K562 (cell line): ENCODE results near the gene FASTK. TPM values are rescaled to one million over a fixed set of nuclear protein-coding genes. Genes with fewer than 3 reads are reported as not detected.

ENCODE experiments used
- BMI1 ChIP-seq: fragments of 150-350 bp; IDR thresholded peaks from 2 replicates; pipeline ENCODE4 v1.6.1; 2014; ENCODE audit warnings: low read length
- BRD4 ChIP-seq: fragments of 200-600 bp; sonication (generic); IDR thresholded peaks from 2 replicates; pipeline ENCODE4 v1.6.1; 2017; ENCODE audit warnings: inconsistent platforms
- CAMTA2 ChIP-seq: fragments of 250-450 bp; sonication (Bioruptor Pico); conservative IDR thresholded peaks from 2 replicates; pipeline ENCODE4 v1.5.1; 2022
- CXXC5 ChIP-seq: fragments of 250-450 bp; sonication (Bioruptor Pico); IDR thresholded peaks from 2 replicates; pipeline ENCODE4 v1.8.0; 2022; ENCODE audit warnings: inconsistent platforms, mild to moderate bottlenecking, moderate library complexity
- EP300 ChIP-seq: IDR thresholded peaks from 2 replicates; pipeline ENCODE4 v1.6.1; 2012; ENCODE audit warnings: low read length, improper control_type of control experiment
- FOXA1 ChIP-seq: fragments of 450-650 bp; IDR thresholded peaks from 2 replicates; pipeline ENCODE4 v1.6.1; 2016; ENCODE audit warnings: mild to moderate bottlenecking, borderline replicate concordance
- MLLT1 ChIP-seq, 2 experiments: fragments of 450-650 bp; IDR thresholded peaks; 2 replicates each; pipeline ENCODE4 v1.6.1; 2016
- REST ChIP-seq, 2 experiments: fragments of 450-650 bp; formaldehyde crosslinking in 1 of 2; IDR thresholded peaks; 2 replicates each; pipeline versions ENCODE4 v1.4.0 to v1.6.1; 2014 to 2020; ENCODE audit warnings: mild to moderate bottlenecking in 2 of 2, borderline replicate concordance in 1 of 2, low read depth in 1 of 2
- ZBED1 ChIP-seq: IDR thresholded peaks from 2 replicates; pipeline ENCODE4 v1.6.1; 2014
- ZBTB1 ChIP-seq: sonication (generic); formaldehyde crosslinking; IDR thresholded peaks from 2 replicates; pipeline ENCODE4 v1.8.1; 2023; ENCODE audit warnings: missing genetic modification reagents, low read depth, mild to moderate bottlenecking, borderline replicate concordance
- ZKSCAN8 ChIP-seq: fragments of 200-800 bp; sonication (Bioruptor generic); IDR thresholded peaks from 2 replicates; pipeline ENCODE4 v1.6.1; 2016; ENCODE audit warnings: missing genetic modification characterization, missing compliant biosample characterization
- ZNF146 ChIP-seq: IDR thresholded peaks from one replicate; pipeline ENCODE4 v1.6.1; 2018; ENCODE audit warnings: missing compliant biosample characterization; ENCODE audit not compliant: unreplicated experiment
- ZNF232 ChIP-seq: sonication (generic); formaldehyde crosslinking; IDR thresholded peaks from 2 replicates; pipeline ENCODE4 v1.8.0; 2022; ENCODE audit warnings: mild to moderate bottlenecking, missing genetic modification reagents
- ZNF830 ChIP-seq: fragments of 250-450 bp; sonication (Bioruptor Pico); IDR thresholded peaks from 2 replicates; pipeline ENCODE4 v1.5.0; 2021; ENCODE audit warnings: mild to moderate bottlenecking
- polyA plus RNA-seq, 8 experiments: library from polyadenylated mRNA; depleted of rRNA in 4 of 8; stranded (reverse) in 5 of 8; unstranded in 3 of 8; fragments of >200 nt; fragmentation: Nextera tagmentation in 2 of 8; fragmentation: Illumina TruSeq in 1 of 8; extraction: Ambion mirVana in 2 of 8; extraction: Trizol in 1 of 8; gene quantifications; 2 replicates each; pipeline versions ENCODE4 v1.2.1 to v1.2.3, GENCODE V29; 2011 to 2014; ENCODE audit warnings: inconsistent platforms in 1 of 8, missing spikeins in 1 of 8
- total RNA-seq, 7 experiments: library from RNA; depleted of rRNA in 6 of 7; stranded (reverse); fragments of >200 nt in 6 of 7; fragmentation: Illumina TruSeq in 2 of 7; extraction: Trizol in 2 of 7; gene quantifications; 2 replicates each; pipeline versions ENCODE4 v1.2.1 to v1.2.3, GENCODE V29; 2011 to 2021; ENCODE audit warnings: low replicate concordance in 1 of 7
- TF ChIP-seq, protein P1 (sequence below): fragments of 450-650 bp; IDR thresholded peaks from 2 replicates; pipeline ENCODE4 v1.6.1; 2018; ENCODE audit warnings: mild to moderate bottlenecking, low read depth; ENCODE audit not compliant: partially characterized antibody

The FASTK gene
- total and polyA plus RNA-seq, 9 of the 15 experiments (the other 6 are each of a cell fraction or from before 2014, with no cell fraction given), result 0.51 to 150 (median 48.2) TPM

- TF ChIP-seq REST (IDR thresholded peaks at IDR 0.05; ENCODE audit: borderline replicate concordance), result no peak
- 0 out of 2 replicates have a peak, but pooled peaks have one; percentile 15 for TF ChIP-seq REST (CRISPR knock-in tag; IDR thresholded peaks at IDR 0.05; ENCODE audit: low read depth)
- peak; percentile 38; the same call in 1 of the 2 replicates for TF ChIP-seq EP300
- peak; percentile 31; the same call in 1 of the 2 replicates for TF ChIP-seq CXXC5
- no peak for TF ChIP-seq FOXA1
- TF ChIP-seq ZNF830 (CRISPR knock-in tag), result no peak
- no peak for TF ChIP-seq BRD4
- TF ChIP-seq ZKSCAN8, result no peak
- TF ChIP-seq ZBED1, result no peak; the same call in 1 of the 2 replicates
- TF ChIP-seq BMI1, result no peak
- no peak for TF ChIP-seq CAMTA2 (CRISPR knock-in tag)
- TF ChIP-seq ZNF146, result no peak
- TF ChIP-seq, protein P1, sequence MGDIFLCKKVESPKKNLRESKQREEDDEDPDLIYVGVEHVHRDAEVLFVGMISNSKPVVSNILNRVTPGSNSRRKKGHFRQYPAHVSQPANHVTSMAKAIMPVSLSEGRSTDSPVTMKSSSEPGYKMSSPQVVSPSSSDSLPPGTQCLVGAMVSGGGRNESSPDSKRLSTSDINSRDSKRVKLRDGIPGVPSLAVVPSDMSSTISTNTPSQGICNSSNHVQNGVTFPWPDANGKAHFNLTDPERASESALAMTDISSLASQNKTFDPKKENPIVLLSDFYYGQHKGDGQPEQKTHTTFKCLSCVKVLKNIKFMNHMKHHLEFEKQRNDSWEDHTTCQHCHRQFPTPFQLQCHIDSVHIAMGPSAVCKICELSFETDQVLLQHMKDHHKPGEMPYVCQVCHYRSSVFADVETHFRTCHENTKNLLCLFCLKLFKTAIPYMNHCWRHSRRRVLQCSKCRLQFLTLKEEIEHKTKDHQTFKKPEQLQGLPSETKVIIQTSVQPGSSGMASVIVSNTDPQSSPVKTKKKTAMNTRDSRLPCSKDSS, result no peak
- no peak for TF ChIP-seq ZBTB1 (CRISPR knock-in tag)
- TF ChIP-seq MLLT1 (IDR thresholded peaks at IDR 0.05), result no peak
- no peak for TF ChIP-seq ZNF232 (CRISPR knock-in tag)
Measured at GRCh38 chr7:151113344-151114150, 32.9 kb upstream of the FASTK start (continued).
